CD4-positive, alpha-beta memory T cell (primary cell): ENCODE measurements around the gene VEPH1. TPM values are rescaled to one million over a fixed set of nuclear protein-coding genes. Genes with fewer than 3 reads are reported as not detected.

ENCODE experiments used
- CTCF ChIA-PET: fragments of 350-600 bp; sonication (Branson Sonifier 250); formaldehyde crosslinking; loops from one replicate; lab custom pipeline; 2021; ENCODE audit warnings: inconsistent platforms; ENCODE audit not compliant: partially characterized antibody; lab: Charles Lee
- POLR2A ChIA-PET: fragments of 350-600 bp; sonication (Branson Sonifier 250); formaldehyde crosslinking; loops from one replicate; lab custom pipeline; 2021; ENCODE audit not compliant: partially characterized antibody; lab: Charles Lee
- DNase-seq, 5 donors: peaks; one replicate each; pipeline versions ENCODE4 v3.0.0 to v3.0.0-alpha.2; 2020 to 2022; ENCODE audit warnings: mixed read lengths in 1 of 5
- H3K27ac ChIP-seq: one replicate; pipeline ENCODE4 v1.7.0; 2013; ENCODE audit warnings: low read depth, low read length
- H3K27me3 ChIP-seq: 2 replicates; pipeline ENCODE4 v1.7.0; 2013; ENCODE audit warnings: mild to moderate bottlenecking, low read length, moderate library complexity; ENCODE audit not compliant: insufficient read depth
- H3K36me3 ChIP-seq: 2 replicates; pipeline ENCODE4 v1.7.0; 2013; ENCODE audit warnings: mild to moderate bottlenecking, low read length, moderate library complexity; ENCODE audit not compliant: insufficient read depth
- H3K4me1 ChIP-seq: 2 replicates; pipeline ENCODE4 v1.7.0; 2013; ENCODE audit warnings: mild to moderate bottlenecking, low read length, moderate library complexity; ENCODE audit not compliant: insufficient read depth
- H3K4me3 ChIP-seq, 2 donors: one replicate each; pipeline ENCODE4 v1.7.0; 2013; ENCODE audit warnings: low read length in 2 of 2, mild to moderate bottlenecking in 1 of 2
- H3K9me3 ChIP-seq, 2 donors: one replicate each; pipeline ENCODE4 v1.7.0; 2013; ENCODE audit warnings: low read length in 2 of 2, control low read depth in 1 of 2; ENCODE audit not compliant: control insufficient read depth in 1 of 2
- H3K27ac Mint-ChIP-seq, 7 donors: one replicate each; pipeline ENCODE4 v1.8.0; 2020 to 2021; ENCODE audit warnings: mixed read lengths in 7 of 7, mild to moderate bottlenecking in 6 of 7, inconsistent platforms in 3 of 7, moderate library complexity in 3 of 7
- H3K27me3 Mint-ChIP-seq, 2 donors: one replicate each; pipeline ENCODE4 v1.8.0; 2020 to 2021; ENCODE audit warnings: mixed read lengths in 2 of 2
- H3K36me3 Mint-ChIP-seq, 2 donors: one replicate each; pipeline ENCODE4 v1.8.0; 2020 to 2021; ENCODE audit warnings: mixed read lengths in 2 of 2, inconsistent platforms in 1 of 2, mild to moderate bottlenecking in 1 of 2
- H3K4me1 Mint-ChIP-seq, 4 donors: one replicate each; pipeline ENCODE4 v1.8.0; 2020 to 2021; ENCODE audit warnings: mixed read lengths in 4 of 4, mild to moderate bottlenecking in 1 of 4
- H3K4me3 Mint-ChIP-seq, 8 donors: one replicate each; pipeline ENCODE4 v1.8.0; 2020 to 2021; ENCODE audit warnings: mixed read lengths in 8 of 8, mild to moderate bottlenecking in 7 of 8, moderate library complexity in 6 of 8, inconsistent platforms in 3 of 8
- H3K9me3 Mint-ChIP-seq, 8 donors: one replicate each; pipeline ENCODE4 v1.8.0; 2020 to 2021; ENCODE audit warnings: mixed read lengths in 8 of 8, mild to moderate bottlenecking in 5 of 8, inconsistent platforms in 3 of 8, moderate library complexity in 1 of 8
- intact Hi-C: fragments of 100-400 bp; cut with micrococcal nuclease; formaldehyde crosslinking; loops from one replicate; pipeline ENCODE4 v1.15.1; 2023
- polyA plus RNA-seq, 2 donors: library from polyadenylated mRNA; unstranded; fragments of 300-500 nt; fragmentation: Illumina TruSeq; gene quantifications; one replicate each; pipeline ENCODE4 v1.2.3, GENCODE V29; 2021
- total RNA-seq, 2 experiments: library from RNA; stranded (reverse); gene quantifications; one replicate each; pipeline ENCODE4 v1.2.3, GENCODE V29; 2021

VEPH1 gene
- total and polyA plus RNA-seq, 4 experiments from 2014 or later: not detected

DNA sequence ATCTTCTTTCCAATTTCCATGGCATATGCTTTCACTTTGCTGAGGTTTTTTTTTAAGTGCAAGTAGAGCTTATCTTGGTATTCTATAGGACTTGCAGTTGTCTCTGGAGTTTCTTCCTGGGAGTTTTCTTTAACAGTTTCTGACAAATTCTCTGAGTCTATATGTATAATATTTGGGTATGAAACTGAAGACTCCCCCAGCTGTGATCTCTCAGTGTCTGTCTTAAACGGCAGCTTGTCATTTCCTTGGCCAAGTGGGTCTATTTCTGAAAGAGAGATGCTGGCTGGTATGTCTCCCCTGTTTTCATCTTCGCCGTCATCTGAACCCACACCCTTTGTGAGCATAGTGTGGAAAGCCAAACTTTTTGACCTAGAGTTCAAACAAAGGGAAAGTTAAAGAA lies 139.8 kb downstream of the VEPH1 start:
- CTCF ChIA-PET: no interaction called here
- no peak overlapping the region for H3K4me3 Mint-ChIP-seq
- Histone ChIP-seq H3K4me1 (no peaks in the 10 kb centered on the region), H3K4me3 (no peak overlapping the region), H3K36me3 (no peaks in the 10 kb centered on the region), H3K9me3 (no peaks in the 10 kb centered on the region), H3K27ac (no peak overlapping the region), H3K27me3 (no peaks in the 10 kb centered on the region)
- POLR2A ChIA-PET: no interaction called here
- H3K27ac Mint-ChIP-seq: no peak overlapping the region
- intact Hi-C loops: no loop called here
- no peaks in the 10 kb centered on the region for H3K4me1 Mint-ChIP-seq
- H3K27me3 Mint-ChIP-seq: no peaks in the 10 kb centered on the region
- DNase-seq: no peak
- no peaks in the 10 kb centered on the region for H3K36me3 Mint-ChIP-seq
- H3K9me3 Mint-ChIP-seq: no peaks in the 10 kb centered on the region

DNA sequence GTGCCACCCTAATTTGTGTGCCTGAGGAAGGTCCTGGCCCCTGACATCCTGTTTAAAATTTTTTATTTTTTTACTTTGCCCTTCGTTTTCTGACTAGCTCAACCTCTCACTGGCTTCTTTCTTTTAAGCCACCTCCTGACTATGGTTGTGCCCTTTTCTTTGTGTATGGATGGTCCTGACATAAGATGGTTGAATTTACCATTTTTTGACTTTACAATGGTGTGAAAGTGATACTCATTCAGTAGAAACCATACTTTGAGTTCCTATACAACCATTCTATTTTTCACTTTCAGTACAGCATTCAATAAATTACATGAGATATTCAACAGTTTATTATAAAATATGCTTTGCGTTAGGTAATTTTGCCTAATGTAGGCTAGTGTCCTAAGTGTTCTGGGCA lies 140.9 kb downstream of the VEPH1 start:
- no peak for DNase-seq
- CTCF ChIA-PET: no interaction called here
- Histone ChIP-seq H3K27ac (no peak overlapping the region), H3K4me1 (no peaks in the 10 kb centered on the region), H3K36me3 (no peaks in the 10 kb centered on the region), H3K4me3 (no peak overlapping the region), H3K9me3 (no peaks in the 10 kb centered on the region), H3K27me3 (no peaks in the 10 kb centered on the region)
- Mint-ChIP-seq H3K36me3 (no peaks in the 10 kb centered on the region), H3K4me3 (no peak overlapping the region), H3K27me3 (no peaks in the 10 kb centered on the region), H3K27ac (peak overlapping the region in 1 of 7 donors; percentile 51), H3K4me1 (no peaks in the 10 kb centered on the region), H3K9me3 (no peaks in the 10 kb centered on the region)
- intact Hi-C loops: no loop called here
- POLR2A ChIA-PET: no interaction called here

DNA sequence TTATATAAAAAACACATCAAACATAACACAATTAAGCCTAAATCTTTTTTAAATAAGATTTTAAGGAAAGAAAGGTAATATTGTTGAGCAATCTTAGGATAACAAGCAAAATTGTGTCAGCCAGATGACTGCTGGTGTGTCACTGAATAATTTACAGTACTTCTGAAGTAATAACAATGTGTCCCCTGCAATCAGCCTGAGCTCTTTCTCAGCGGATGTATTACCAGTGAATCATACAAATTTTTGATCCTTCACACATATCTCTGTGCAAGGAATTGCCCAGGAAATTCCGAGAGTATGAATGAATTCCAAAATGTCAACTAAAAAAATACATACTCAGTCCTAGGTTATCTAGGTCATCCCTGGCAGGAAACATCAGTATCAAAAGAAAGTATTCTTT lies 143.2 kb downstream of the VEPH1 start:
- no peak overlapping the region for H3K4me3 ChIP-seq
- Mint-ChIP-seq H3K27me3 (peaks cover 0 to 1% of the 10 kb centered on the region in 2 donors), H3K4me3 (no peak overlapping the region), H3K27ac (no peak overlapping the region), H3K36me3 (no peaks in the 10 kb centered on the region), H3K4me1 (no peaks in the 10 kb centered on the region), H3K9me3 (peaks cover 0 to 2% (median 0%) of the 10 kb centered on the region in 8 donors)
- POLR2A ChIA-PET: no interaction called here
- no peak overlapping the region for H3K27ac ChIP-seq
- DNase-seq: no peak
- no peaks in the 10 kb centered on the region for H3K4me1 ChIP-seq
- H3K36me3 ChIP-seq: no peaks in the 10 kb centered on the region
- H3K27me3 ChIP-seq: no peaks in the 10 kb centered on the region
- CTCF ChIA-PET: no interaction called here
- H3K9me3 ChIP-seq: no peaks in the 10 kb centered on the region
- intact Hi-C loops: no loop called here

DNA sequence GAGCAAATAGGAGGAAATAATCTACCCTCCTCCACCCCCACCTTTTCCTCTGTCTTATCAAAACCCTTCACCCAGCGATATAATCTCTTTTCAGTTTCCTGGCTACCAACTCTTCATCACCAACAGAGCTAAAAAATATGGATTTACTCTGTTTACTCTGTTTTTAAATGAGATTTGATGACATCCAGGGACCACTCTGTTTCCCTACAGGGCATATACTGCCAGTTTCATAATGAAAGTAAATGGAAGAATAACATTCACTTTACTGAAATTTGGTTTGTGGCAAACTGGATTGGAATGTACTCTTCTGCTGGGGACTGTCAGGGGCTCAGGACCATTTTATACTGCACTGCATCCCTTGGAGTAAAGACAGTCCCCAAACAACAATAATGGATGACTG lies 146.7 kb downstream of the VEPH1 start:
- H3K27ac Mint-ChIP-seq: no peak overlapping the region
- no peaks in the 10 kb centered on the region for H3K4me1 Mint-ChIP-seq
- H3K4me3 ChIP-seq: no peak overlapping the region
- no peaks in the 10 kb centered on the region for H3K27me3 ChIP-seq
- ChIA-PET POLR2A (no interaction called here), CTCF (no interaction called here)
- no peaks in the 10 kb centered on the region for H3K9me3 ChIP-seq
- H3K9me3 Mint-ChIP-seq: peaks cover 0 to 5% (median 2%) of the 10 kb centered on the region in 8 donors
- no peak overlapping the region for H3K27ac ChIP-seq
- no peak for DNase-seq
- no peak overlapping the region for H3K4me3 Mint-ChIP-seq
- intact Hi-C loops: no loop called here
- no peaks in the 10 kb centered on the region for H3K4me1 ChIP-seq
- H3K36me3 Mint-ChIP-seq: no peaks in the 10 kb centered on the region
- H3K36me3 ChIP-seq: no peaks in the 10 kb centered on the region
- peaks cover 0 to 1% of the 10 kb centered on the region in 2 donors for H3K27me3 Mint-ChIP-seq

DNA sequence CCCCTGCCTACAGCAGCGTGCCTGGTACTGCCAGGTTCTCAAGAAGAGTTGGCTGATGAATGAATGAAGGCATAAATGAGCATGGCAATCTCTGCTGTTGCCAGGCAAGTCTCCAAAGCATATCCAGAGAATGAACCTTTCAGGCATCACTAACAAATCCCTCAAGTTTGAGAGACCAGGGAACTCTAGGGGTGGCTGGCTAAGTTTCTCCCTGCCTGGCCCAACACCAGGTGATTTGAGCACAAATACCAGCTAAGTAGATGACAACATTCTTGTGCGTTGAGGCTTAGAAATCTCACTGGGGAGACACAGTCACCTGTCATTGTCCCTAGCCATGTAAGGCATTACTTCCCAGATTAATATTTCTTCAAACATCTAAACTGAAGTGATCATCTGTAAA lies 147.9 kb downstream of the VEPH1 start:
- ChIA-PET POLR2A (no interaction called here), CTCF (no interaction called here)
- intact Hi-C loops: no loop called here
- Mint-ChIP-seq H3K27ac (no peak overlapping the region), H3K4me3 (no peak overlapping the region), H3K36me3 (no peaks in the 10 kb centered on the region), H3K4me1 (no peaks in the 10 kb centered on the region), H3K27me3 (peaks cover 0 to 1% of the 10 kb centered on the region in 2 donors), H3K9me3 (peaks cover 0 to 8% (median 4%) of the 10 kb centered on the region in 8 donors)
- no peak for DNase-seq
- Histone ChIP-seq H3K36me3 (no peaks in the 10 kb centered on the region), H3K27ac (no peak overlapping the region), H3K4me3 (no peak overlapping the region), H3K4me1 (no peaks in the 10 kb centered on the region), H3K27me3 (no peaks in the 10 kb centered on the region), H3K9me3 (no peaks in the 10 kb centered on the region)

DNA sequence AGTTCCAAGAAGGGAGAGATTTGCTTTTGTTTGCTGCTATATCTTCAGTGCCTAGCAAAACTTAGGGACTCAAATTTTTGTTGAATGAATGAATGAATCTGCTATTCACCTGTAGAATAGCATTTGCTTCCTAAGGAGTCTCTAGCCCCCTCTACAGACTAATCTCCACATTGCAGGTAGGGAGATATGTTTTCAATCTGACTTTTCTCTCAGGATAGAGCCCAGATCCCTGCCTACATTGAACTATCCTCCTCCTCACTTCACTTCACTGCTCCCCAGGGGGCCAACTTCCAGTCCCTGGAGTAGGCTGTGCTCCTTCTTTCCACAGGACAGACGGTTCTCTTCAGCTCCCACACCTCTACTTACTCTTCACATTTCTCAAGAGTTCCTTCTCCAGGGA lies 148.5 kb downstream of the VEPH1 start:
- no peak for DNase-seq
- no peaks in the 10 kb centered on the region for H3K27me3 ChIP-seq
- Mint-ChIP-seq H3K27ac (no peak overlapping the region), H3K36me3 (no peaks in the 10 kb centered on the region), H3K27me3 (peaks cover 0 to 1% of the 10 kb centered on the region in 2 donors), H3K4me3 (no peak overlapping the region), H3K9me3 (peaks cover 0 to 14% (median 5%) of the 10 kb centered on the region in 8 donors), H3K4me1 (no peaks in the 10 kb centered on the region)
- no peaks in the 10 kb centered on the region for H3K9me3 ChIP-seq
- ChIA-PET CTCF (no interaction called here), POLR2A (no interaction called here)
- H3K4me3 ChIP-seq: no peak overlapping the region
- no peak overlapping the region for H3K27ac ChIP-seq
- no peaks in the 10 kb centered on the region for H3K36me3 ChIP-seq
- no peaks in the 10 kb centered on the region for H3K4me1 ChIP-seq
- intact Hi-C loops: no loop called here

DNA sequence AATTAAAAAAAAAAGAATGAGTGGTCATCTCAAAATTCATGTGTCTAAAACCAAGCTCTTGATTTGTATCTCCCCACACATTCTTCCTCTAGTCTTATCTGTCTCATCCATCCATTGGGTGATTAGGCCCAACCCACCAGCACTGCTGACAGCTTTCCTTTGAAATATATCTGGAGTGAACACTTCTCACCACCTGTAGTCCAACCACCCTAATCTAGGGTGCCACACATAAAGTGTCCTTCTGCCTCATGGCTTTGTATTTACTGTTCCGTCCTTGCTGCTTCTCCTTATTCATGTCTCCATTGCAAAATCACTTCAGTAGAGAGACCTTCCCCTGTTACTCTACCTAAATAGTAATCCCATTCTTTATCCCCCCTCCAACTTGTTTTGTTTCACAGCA lies 149.0 kb downstream of the VEPH1 start:
- H3K27ac Mint-ChIP-seq: no peak overlapping the region
- no peaks in the 10 kb centered on the region for H3K27me3 ChIP-seq
- no peak overlapping the region for H3K27ac ChIP-seq
- H3K4me3 ChIP-seq: no peak overlapping the region
- H3K36me3 ChIP-seq: no peaks in the 10 kb centered on the region
- peaks cover 0 to 1% of the 10 kb centered on the region in 2 donors for H3K27me3 Mint-ChIP-seq
- no peaks in the 10 kb centered on the region for H3K9me3 ChIP-seq
- ChIA-PET POLR2A (no interaction called here), CTCF (no interaction called here)
- intact Hi-C loops: no loop called here
- no peak overlapping the region for H3K4me3 Mint-ChIP-seq
- H3K4me1 ChIP-seq: no peaks in the 10 kb centered on the region
- no peaks in the 10 kb centered on the region for H3K4me1 Mint-ChIP-seq
- peaks cover 0 to 14% (median 6%) of the 10 kb centered on the region in 8 donors for H3K9me3 Mint-ChIP-seq
- no peaks in the 10 kb centered on the region for H3K36me3 Mint-ChIP-seq
- no peak for DNase-seq

DNA sequence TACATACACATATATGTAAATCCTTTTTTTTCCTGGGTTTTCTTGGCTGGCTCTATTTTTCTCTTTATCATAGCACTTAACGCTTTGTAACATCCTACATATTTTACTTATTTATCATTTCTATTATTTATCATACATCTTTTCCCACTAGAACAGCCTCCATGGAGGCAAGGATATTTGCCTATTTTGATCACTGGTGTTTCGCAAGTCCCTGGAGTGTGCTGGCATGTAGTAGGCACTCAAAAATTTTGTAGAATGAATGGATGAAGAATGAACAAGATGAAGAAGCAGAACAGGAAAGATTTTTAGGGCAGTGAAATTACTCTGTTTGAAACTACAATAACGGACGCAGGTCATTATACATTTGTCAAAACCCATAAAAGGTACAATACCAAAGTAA lies 149.6 kb downstream of the VEPH1 start:
- POLR2A ChIA-PET: no interaction called here
- CTCF ChIA-PET: no interaction called here
- peaks cover 0 to 1% of the 10 kb centered on the region in 2 donors for H3K27me3 Mint-ChIP-seq

More for the DNA sequence above, 149.6 kb downstream of the VEPH1 start:
- H3K4me1 ChIP-seq: no peaks in the 10 kb centered on the region
- no peak for DNase-seq
- no peaks in the 10 kb centered on the region for H3K36me3 Mint-ChIP-seq
- no peak overlapping the region for H3K4me3 Mint-ChIP-seq
- H3K4me1 Mint-ChIP-seq: no peaks in the 10 kb centered on the region
- no peaks in the 10 kb centered on the region for H3K27me3 ChIP-seq
- H3K36me3 ChIP-seq: no peaks in the 10 kb centered on the region
- no peak overlapping the region for H3K4me3 ChIP-seq
- H3K9me3 Mint-ChIP-seq: peaks cover 2 to 14% (median 8%) of the 10 kb centered on the region in 8 donors
- intact Hi-C loops: no loop called here
- no peak overlapping the region for H3K27ac ChIP-seq
- H3K27ac Mint-ChIP-seq: no peak overlapping the region
- H3K9me3 ChIP-seq: no peaks in the 10 kb centered on the region
